Transverse colon (tissue), 4 donors: ENCODE measurements around the gene RNF14. TPM values are rescaled to one million over a fixed set of nuclear protein-coding genes. Genes with fewer than 3 reads are reported as not detected.
"Not testable (repeated sequence)": the region's sequence is repeated elsewhere in the genome, so short reads cannot be mapped to it uniquely, and the experiment has no call there.

Source experiments
- DNase-seq: peaks from one replicate; pipeline ENCODE4 v3.0.0-alpha.2; 2019
- H3K27ac ChIP-seq, 4 donors: fragments of 200-600 bp; sonication (generic); 2 replicates each; pipeline ENCODE4 v1.5.1; 2016 to 2018; ENCODE audit warnings: inconsistent platforms in 4 of 4
- H3K27me3 ChIP-seq: fragments of 200-600 bp; sonication (generic); 2 replicates; pipeline ENCODE4 v1.5.1; 2017; ENCODE audit warnings: inconsistent platforms
- H3K36me3 ChIP-seq, 4 donors: fragments of 200-600 bp; sonication (generic); 2 replicates each; pipeline ENCODE4 v1.5.1; 2017 to 2019; ENCODE audit warnings: inconsistent platforms in 4 of 4
- H3K4me1 ChIP-seq, 4 donors: fragments of 200-600 bp; sonication (generic); 2 replicates each; pipeline ENCODE4 v1.5.1; 2017 to 2020; ENCODE audit warnings: inconsistent platforms in 4 of 4
- H3K4me3 ChIP-seq, 4 donors: fragments of 200-600 bp; sonication (generic); 1 replicate in 1 of 4; 2 replicates in 3 of 4; pipeline versions ENCODE4 v1.5.1 to v1.6.1; 2017 to 2019; ENCODE audit warnings: inconsistent platforms in 4 of 4
- H3K9me3 ChIP-seq, 2 donors: fragments of 200-600 bp; sonication (generic); 2 replicates each; pipeline ENCODE4 v1.5.1; 2017 to 2019; ENCODE audit warnings: inconsistent platforms in 2 of 2
- CTCF ChIP-seq, 5 experiments: fragments of 200-600 bp in 3 of 5; fragments of 450-650 bp in 2 of 5; sonication (generic) in 3 of 5; IDR thresholded peaks; 1 replicate in 2 of 5; 2 replicates in 3 of 5; pipeline ENCODE4 v1.5.1; 2016 to 2017; ENCODE audit warnings: antibody characterized with exemption in 5 of 5, inconsistent platforms in 3 of 5, mild to moderate bottlenecking in 2 of 5, moderate library complexity in 1 of 5
- EP300 ChIP-seq: sonication (generic); formaldehyde crosslinking; IDR thresholded peaks from one replicate; pipeline ENCODE4 v1.6.1; 2017; ENCODE audit warnings: antibody characterized with exemption, low read depth
- POLR2A ChIP-seq: fragments of 450-650 bp; IDR thresholded peaks from one replicate; pipeline ENCODE4 v1.6.1; 2016; ENCODE audit warnings: antibody characterized with exemption, mild to moderate bottlenecking, moderate library complexity
- POLR2AphosphoS5 ChIP-seq, 3 donors: sonication (generic); formaldehyde crosslinking; IDR thresholded peaks; one replicate each; pipeline ENCODE4 v1.6.1; 2016; ENCODE audit warnings: antibody characterized with exemption in 3 of 3
- WGBS, 2 donors: methylation state at CpG; one replicate each; pipeline ENCODE4 v1.1.5; 2018; ENCODE audit warnings: low coverage in 1 of 2; 5-methylcytosine and 5-hydroxymethylcytosine counted together
- in situ Hi-C, 4 donors: fragments of 200-750 bp; cut with MboI; loops; one replicate each; pipeline versions ENCODE4 v1.15.0 to v1.15.1; 2017; ENCODE audit warnings: low sequenced_read_pairs in 3 of 4, low pct_ligation_motif_present in 1 of 4, low pct_unique_long_range_greater_than_20kb in 1 of 4
- intact Hi-C: fragments of 100-400 bp; cut with DNase I; formaldehyde crosslinking; loops from one replicate; pipeline ENCODE4 v1.15.1; 2023; ENCODE audit warnings: low total_unique reads
- total RNA-seq, 4 donors: library from RNA; depleted of rRNA; stranded (reverse); fragments of >200 nt; gene quantifications; one replicate each; pipeline ENCODE4 v1.1.0, GENCODE V29; 2016

The RNF14 gene
- total RNA-seq, result 10 to 100 TPM; 15.3 to 66.7 (median 57.1) TPM

- in situ Hi-C loops (loop anchor here in 1 of 4 donors (10.0 kb wide), 1 partner anchor 274 kb away; no protein-coding TSS in a partner anchor), intact Hi-C loops (no loop called here)
- peak; percentile 95 for DNase-seq
- Histone ChIP-seq H3K4me1 (peaks cover 10 to 32% (median 16%) of the 10 kb centered on the region in 4 donors), H3K27me3 (no peaks in the 10 kb centered on the region), H3K27ac (peak within 1 kb of the TSS; percentile 97 to 99 (median 98)), H3K36me3 (peaks cover 0 to 10% (median 2%) of the 10 kb centered on the region in 4 donors), H3K4me3 (peak within 1 kb of the TSS; percentile 59 to 81 (median 62)), H3K9me3 (no peaks in the 10 kb centered on the region)
- 1% methylated on average over 57 of the region's 63 CpGs; no CpG with 5 or more reads in 1 of the 2 donors for WGBS, 2 donors
- TF ChIP-seq CTCF (IDR thresholded peaks at IDR 0.05), result peak; percentile 97 to 99 (median 98)
- TF ChIP-seq EP300, result no peak
- TF ChIP-seq POLR2AphosphoS5 (IDR thresholded peaks at IDR 0.05), result peak; percentile 93 to 98 (median 96)
- TF ChIP-seq POLR2A, result peak; percentile 98
These were observed at the start of gene RNF14 for GRCh38 chr5:141968914-141969608. TSS of gene RNF14 (plus strand) at chr5:141969105. CDS start at chr5:141973589, 4,484 bp downstream.

GRCh38 chr5:141919218-141920119 is 49.4 kb upstream of the RNF14 start:
- in situ Hi-C loops, result no loop called here
- H3K27ac ChIP-seq, result peak overlapping the region; percentile 34 to 59 (median 48)
- 64 to 78% methylated on average over 4 to 8 of the region's 8 CpGs for WGBS, 2 donors

GRCh38 chr5:141920771-141921170 is 48.1 kb upstream of the RNF14 start:
- Histone ChIP-seq H3K4me3 (no peak overlapping the region), H3K4me1 (peaks cover 6 to 55% (median 28%) of the 10 kb centered on the region in 4 donors), H3K36me3 (peaks cover 0 to 5% (median 0%) of the 10 kb centered on the region in 4 donors), H3K27ac (no peak overlapping the region), H3K27me3 (no peaks in the 10 kb centered on the region), H3K9me3 (no peaks in the 10 kb centered on the region)
- DNase-seq, result no peak
- in situ Hi-C loops (no loop called here), intact Hi-C loops (no loop called here)
- 87% methylated on average over 2 of the region's 2 CpGs; no CpG with 5 or more reads in 1 of the 2 donors for WGBS, 2 donors
- TF ChIP-seq POLR2AphosphoS5 (IDR thresholded peaks at IDR 0.05) (no peak), POLR2A (no peak), EP300 (no peak), CTCF (IDR thresholded peaks at IDR 0.05) (no peak)

More at GRCh38 chr5:141919218-141920119, 49.4 kb upstream of the RNF14 start:
- H3K4me3 ChIP-seq, result no peak overlapping the region
- peak; percentile 45 for DNase-seq
- TF ChIP-seq POLR2AphosphoS5 (IDR thresholded peaks at IDR 0.05), result peak in 1 of 3 donors; percentile 31
- TF ChIP-seq POLR2A, result no peak
- no peaks in the 10 kb centered on the region for H3K36me3 ChIP-seq
- intact Hi-C loops, result no loop called here
- H3K27me3 ChIP-seq, result no peaks in the 10 kb centered on the region
- peaks cover 4 to 52% (median 24%) of the 10 kb centered on the region in 4 donors for H3K4me1 ChIP-seq
- H3K9me3 ChIP-seq, result no peaks in the 10 kb centered on the region

GRCh38 chr5:141922827-141923447 is 46.0 kb upstream of the RNF14 start:
- intact Hi-C loops, result not testable (repeated sequence)
- WGBS, 2 donors, result 20 to 58% methylated on average over 1 to 26 of the region's 28 CpGs

More at GRCh38 chr5:141922827-141923447, 46.0 kb upstream of the RNF14 start:
- Histone ChIP-seq H3K36me3 (peaks cover 0 to 16% (median 5%) of the 10 kb centered on the region in 4 donors), H3K27ac (peak overlapping the region; percentile 86 to 98 (median 97)), H3K4me3 (peak overlapping the region; percentile 60 to 82 (median 70)), H3K4me1 (peaks cover 6 to 39% (median 22%) of the 10 kb centered on the region in 4 donors)
- DNase-seq, H3K9me3 ChIP-seq, in situ Hi-C loops, H3K27me3 ChIP-seq: not testable (repeated sequence)
